Cardiac muscle cell (in vitro differentiated cells and primary cell): Measurements from ENCODE around the gene NEURL2. TPM values are rescaled to one million over a fixed set of nuclear protein-coding genes. Genes with fewer than 3 reads are reported as not detected.
"Not testable (repeated sequence)": the region's sequence is repeated elsewhere in the genome, so short reads cannot be mapped to it uniquely, and the experiment has no call there.

ENCODE experiments used
- DNase-seq, 2 donors: peaks; one replicate each; pipeline versions ENCODE4 v3.0.0 to v3.0.0-alpha.2; 2010 to 2017; ENCODE audit warnings: low read depth in 1 of 2, low spot score in 1 of 2
- H3K27ac ChIP-seq: fragments of 200-600 bp; sonication (generic); 2 replicates; pipeline ENCODE4 v1.5.1; 2016
- H3K27me3 ChIP-seq: fragments of 200-600 bp; sonication (generic); 2 replicates; pipeline ENCODE4 v1.6.0; 2016; ENCODE audit warnings: control low read depth
- H3K36me3 ChIP-seq: fragments of 200-600 bp; sonication (generic); 2 replicates; pipeline ENCODE4 v1.5.1; 2016; ENCODE audit warnings: control low read depth
- H3K4me1 ChIP-seq: fragments of 200-600 bp; sonication (generic); 2 replicates; pipeline ENCODE4 v1.8.1; 2017; ENCODE audit warnings: low read depth, mild to moderate bottlenecking, mixed run types
- H3K4me3 ChIP-seq: fragments of 200-600 bp; sonication (generic); 2 replicates; pipeline ENCODE4 v1.5.1; 2016; ENCODE audit warnings: mild to moderate bottlenecking
- H3K9me3 ChIP-seq: fragments of 200-600 bp; sonication (generic); 2 replicates; pipeline ENCODE4 v1.5.1; 2017; ENCODE audit warnings: low read depth, mild to moderate bottlenecking, control low read depth
- CTCF ChIP-seq: IDR thresholded peaks from 2 replicates; pipeline ENCODE4 v1.5.1; 2012; ENCODE audit warnings: low read depth, mild to moderate bottlenecking, low read length
- polyA plus RNA-seq: library from polyadenylated mRNA; unstranded; fragments of >200 nt; fragmentation: Nextera tagmentation; extraction: Ambion mirVana; gene quantifications from 2 replicates; pipeline ENCODE4 v1.2.1, GENCODE V29; 2016
- total RNA-seq: library from RNA; depleted of rRNA; stranded (reverse); fragments of >200 nt; gene quantifications from 2 replicates; pipeline ENCODE4 v1.2.3, GENCODE V29; 2016

The NEURL2 gene
- total and polyA plus RNA-seq, 2 experiments from 2014 or later = 64.5 to 81.3 TPM

- Histone ChIP-seq H3K27ac (peak overlapping the region; percentile 90), H3K36me3 (peaks cover 22% of the 10 kb centered on the region), H3K4me1 (peaks cover 4% of the 10 kb centered on the region), H3K9me3 (no peaks in the 10 kb centered on the region), H3K27me3 (no peaks in the 10 kb centered on the region), H3K4me3 (peak overlapping the region; percentile 68)
- no peak for DNase-seq
- no peak for TF ChIP-seq CTCF
Observed at GRCh38 chr20:45935416-45936046, 44.5 kb upstream of the NEURL2 start.

DNA sequence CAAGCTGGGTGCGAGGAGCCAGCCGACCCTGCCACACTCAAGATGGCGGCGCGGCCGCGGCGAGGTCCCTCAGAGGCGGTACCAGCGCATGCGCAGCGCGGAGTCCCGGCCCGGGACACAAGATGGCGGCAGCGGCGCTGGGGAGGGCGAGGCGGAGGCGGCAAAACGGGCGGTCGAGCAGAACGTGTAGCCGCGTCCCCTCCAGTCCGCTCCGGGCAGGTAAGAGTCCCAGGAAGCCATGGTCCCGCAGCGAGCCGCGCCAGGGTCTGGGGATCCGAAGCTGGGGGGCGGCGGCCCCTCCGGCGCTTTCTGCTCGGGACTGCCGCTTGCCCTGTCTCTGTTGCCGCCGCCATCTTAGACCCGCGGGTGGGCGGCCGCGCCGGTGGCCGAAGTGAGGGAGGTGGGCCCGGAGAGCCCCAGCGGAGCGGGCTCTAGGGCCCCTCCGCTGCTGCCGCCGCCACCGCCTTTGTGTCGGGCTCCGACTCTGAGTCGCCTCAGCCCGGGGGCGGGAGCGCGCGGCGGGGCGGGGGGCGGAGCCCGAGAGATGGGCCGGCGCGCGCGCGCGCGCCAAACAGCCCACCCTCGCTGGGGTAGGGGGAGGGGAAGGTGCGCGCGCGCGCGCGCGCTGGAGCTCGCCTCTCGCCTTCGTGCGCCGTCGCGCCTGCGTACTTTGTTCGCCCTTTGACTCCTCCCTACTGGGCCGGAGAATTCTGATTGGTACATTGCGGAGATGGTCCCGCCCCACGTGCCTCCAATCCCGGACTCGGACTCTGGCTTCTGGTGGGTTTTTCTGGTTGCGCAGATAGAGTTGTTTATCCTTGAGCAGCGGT lies 43.8 kb upstream of the NEURL2 start, which contains the start of gene PCIF1:
Gene PCIF1, plus strand, starts transcription at position 98 of the 830 bp plus-strand sequence. CDS start 4,317 bp downstream, outside the sequence.
- Histone ChIP-seq H3K27ac (peak within 1 kb of the TSS; percentile 99), H3K9me3 (no peaks in the 10 kb centered on the region), H3K4me1 (peaks cover 4% of the 10 kb centered on the region), H3K27me3 (no peaks in the 10 kb centered on the region), H3K36me3 (peaks cover 16% of the 10 kb centered on the region), H3K4me3 (peak within 1 kb of the TSS; percentile 68)
- no peak for TF ChIP-seq CTCF
- DNase-seq = peak; percentile 98 to 99

GRCh38 chr20:45934046-45934585 lies 43.1 kb upstream of the NEURL2 start:
- H3K27me3 ChIP-seq = no peaks in the 10 kb centered on the region
- H3K4me3 ChIP-seq = peak overlapping the region; percentile 68
- peaks cover 9% of the 10 kb centered on the region for H3K36me3 ChIP-seq
- H3K27ac ChIP-seq = peak overlapping the region; percentile 99
- no peak for TF ChIP-seq CTCF
- DNase-seq = peak; percentile 68 to 70
- H3K9me3 ChIP-seq = no peaks in the 10 kb centered on the region
- H3K4me1 ChIP-seq = peaks cover 4% of the 10 kb centered on the region

DNA sequence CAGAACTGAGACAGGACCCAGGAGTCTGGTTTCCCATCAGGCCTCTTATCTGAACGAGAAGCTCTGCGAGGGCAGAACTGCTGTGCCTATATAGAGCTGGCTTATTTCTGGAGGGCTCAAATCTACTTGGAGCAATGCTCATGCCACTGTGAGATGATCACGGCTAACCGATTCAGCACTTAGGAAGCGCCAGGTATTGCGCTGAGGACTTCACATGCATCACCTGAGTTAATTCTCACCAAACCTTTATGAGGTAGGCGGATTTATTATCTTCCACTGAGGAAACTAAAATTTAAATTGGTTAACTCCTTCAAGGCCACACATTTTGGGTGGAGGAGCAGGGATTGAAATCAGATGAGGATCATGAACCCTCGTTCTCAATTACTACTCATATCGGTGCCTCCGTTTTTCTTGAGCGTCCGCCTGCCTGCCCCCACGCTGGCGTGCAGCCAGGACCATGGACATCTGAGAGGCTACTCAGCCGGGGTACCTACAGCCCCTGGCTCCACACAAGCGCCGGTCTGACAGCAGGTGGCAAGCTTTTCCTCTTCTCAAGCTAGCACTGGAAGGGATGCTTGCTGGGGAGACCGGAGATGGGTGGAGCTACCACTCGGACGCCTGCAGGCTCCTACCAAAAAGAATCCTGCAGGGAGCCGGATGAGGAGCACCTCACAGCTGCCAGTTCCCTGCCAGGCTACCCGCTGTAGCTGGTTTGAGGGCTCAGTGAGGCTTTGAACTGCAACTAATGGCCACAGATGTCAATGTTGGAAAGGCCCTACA lies 42.4 kb upstream of the NEURL2 start:
- TF ChIP-seq CTCF = peak; percentile 25
- peaks cover 4% of the 10 kb centered on the region for H3K4me1 ChIP-seq
- no peaks in the 10 kb centered on the region for H3K27me3 ChIP-seq
- DNase-seq = peak; percentile 79 to 80
- H3K4me3 ChIP-seq = peak overlapping the region; percentile 68
- peaks cover 5% of the 10 kb centered on the region for H3K36me3 ChIP-seq
- H3K27ac ChIP-seq = peak overlapping the region; percentile 99
- no peaks in the 10 kb centered on the region for H3K9me3 ChIP-seq

DNA sequence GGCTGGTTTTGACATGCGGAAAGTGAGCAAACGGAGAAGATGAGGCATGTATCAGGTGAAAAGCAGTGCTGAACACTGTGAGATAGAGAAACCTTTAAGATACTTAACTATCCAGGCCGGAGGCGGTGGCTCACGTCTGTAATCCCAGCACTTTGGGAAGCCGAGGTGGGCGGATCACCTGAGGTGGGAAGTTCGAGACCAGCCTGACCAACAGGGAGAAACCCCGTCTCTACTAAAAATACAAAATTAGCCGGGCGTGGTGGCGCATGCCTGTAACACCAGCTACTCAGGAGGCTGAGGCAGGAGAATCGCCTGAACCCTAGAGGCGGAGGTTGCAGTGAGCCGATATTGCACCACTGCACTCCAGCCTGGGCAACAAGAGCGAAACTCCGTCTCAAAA lies 40.7 kb upstream of the NEURL2 start:
- H3K27me3 ChIP-seq, H3K36me3 ChIP-seq, H3K9me3 ChIP-seq, H3K4me1 ChIP-seq, H3K27ac ChIP-seq, H3K4me3 ChIP-seq, DNase-seq: not testable (repeated sequence)
